Measurements from ENCODE around the gene IGF2. TPM values are rescaled to one million over a fixed set of nuclear protein-coding genes. Genes with fewer than 3 reads are reported as not detected.

Gene IGF2
- total RNA-seq, 1 donor from 2014 or later = 8.8 TPM

- H3K27me3 ChIP-seq = peaks cover 78% of the 10 kb centered on the region
- H3K4me1 ChIP-seq = peaks cover 7% of the 10 kb centered on the region
- ATAC-seq (no peak), DNase-seq (no peak)
- intact Hi-C loops (cut with DNase I) = no loop called here
- no peak overlapping the region for H3K4me3 ChIP-seq
- H3K36me3 ChIP-seq = no peaks in the 10 kb centered on the region
- H3K9me3 ChIP-seq = no peaks in the 10 kb centered on the region
- H3K27ac ChIP-seq = no peak overlapping the region
- TF ChIP-seq CTCF (IDR thresholded peaks at IDR 0.05) = no peak
Observed at GRCh38 chr11:2139621-2140337, 590 bp upstream of the IGF2 start.

GRCh38 chr11:2138431-2139122 lies 612 bp downstream of the IGF2 start:
- TF ChIP-seq CTCF (IDR thresholded peaks at IDR 0.05) = no peak
- intact Hi-C loops (cut with DNase I) = no loop called here
- no peak overlapping the region for H3K27ac ChIP-seq
- peaks cover 7% of the 10 kb centered on the region for H3K4me1 ChIP-seq
- no peak for DNase-seq
- no peaks in the 10 kb centered on the region for H3K36me3 ChIP-seq
- peak overlapping the region; percentile 26 for H3K4me3 ChIP-seq
- H3K9me3 ChIP-seq = no peaks in the 10 kb centered on the region
- ATAC-seq = no peak
- H3K27me3 ChIP-seq = peaks cover 78% of the 10 kb centered on the region

GRCh38 chr11:2138068-2138430 lies 1.1 kb downstream of the IGF2 start:
- intact Hi-C loops (cut with DNase I) = no loop called here
- Histone ChIP-seq H3K9me3 (no peaks in the 10 kb centered on the region), H3K4me1 (peaks cover 7% of the 10 kb centered on the region), H3K4me3 (peak overlapping the region; percentile 26), H3K27me3 (peaks cover 77% of the 10 kb centered on the region), H3K36me3 (no peaks in the 10 kb centered on the region), H3K27ac (no peak overlapping the region)
- DNase-seq (no peak), ATAC-seq (peak; percentile 5)
- TF ChIP-seq CTCF (IDR thresholded peaks at IDR 0.05) = no peak

GRCh38 chr11:2137202-2138067 lies 1.8 kb downstream of the IGF2 start:
- Histone ChIP-seq H3K9me3 (no peaks in the 10 kb centered on the region), H3K36me3 (no peaks in the 10 kb centered on the region), H3K27me3 (peaks cover 74% of the 10 kb centered on the region), H3K27ac (no peak overlapping the region), H3K4me1 (peaks cover 7% of the 10 kb centered on the region), H3K4me3 (peak overlapping the region; percentile 26)
- TF ChIP-seq CTCF (IDR thresholded peaks at IDR 0.05) = no peak
- DNase-seq (no peak), ATAC-seq (peak; percentile 45)
- intact Hi-C loops (cut with DNase I) = no loop called here

GRCh38 chr11:2136952-2137201 lies 2.3 kb downstream of the IGF2 start:
- H3K36me3 ChIP-seq = no peaks in the 10 kb centered on the region
- intact Hi-C loops (cut with DNase I) = no loop called here
- peaks cover 69% of the 10 kb centered on the region for H3K27me3 ChIP-seq
- DNase-seq = no peak
- H3K9me3 ChIP-seq = no peaks in the 10 kb centered on the region
- no peak overlapping the region for H3K27ac ChIP-seq
- no peak overlapping the region for H3K4me3 ChIP-seq
- TF ChIP-seq CTCF (IDR thresholded peaks at IDR 0.05) = no peak
- H3K4me1 ChIP-seq = peaks cover 7% of the 10 kb centered on the region
- no peak for ATAC-seq
